HG02763 (cell line): Measurements from ENCODE around the gene RAB22A.

Experiments
- ATAC-seq: cut with Tn5 transposase; IDR thresholded peaks from one replicate; pipeline ENCODE4 v1.9.1; 2021; ENCODE audit warnings: mild to moderate bottlenecking, moderate library complexity; ENCODE audit not compliant: unreplicated experiment

Gene RAB22A

GRCh38 chr20:58384821-58385220 lies 75.3 kb downstream of the RAB22A start:
- ATAC-seq: no peak

GRCh38 chr20:58388028-58388601 lies 78.6 kb downstream of the RAB22A start:
- no peak for ATAC-seq

GRCh38 chr20:58388882-58389323 lies 79.4 kb downstream of the RAB22A start, which contains the start of gene VAPB:
Gene VAPB (plus strand): TSS chr20:58389229. CDS start chr20:58389460, 231 bp downstream.
- ATAC-seq: peak; percentile 97

GRCh38 chr20:58389324-58389967 lies 79.9 kb downstream of the RAB22A start:
- peak; percentile 20 for ATAC-seq

- ATAC-seq: no peak
Measured at GRCh38 chr20:58389968-58390658, 80.6 kb downstream of the RAB22A start.

GRCh38 chr20:58390659-58391035 lies 81.1 kb downstream of the RAB22A start:
- no peak for ATAC-seq

GRCh38 chr20:58392286-58392685 lies 82.8 kb downstream of the RAB22A start:
- ATAC-seq: no peak

GRCh38 chr20:58393299-58393698 lies 83.8 kb downstream of the RAB22A start:
- ATAC-seq: no peak

GRCh38 chr20:58394801-58395200 lies 85.3 kb downstream of the RAB22A start:
- no peak for ATAC-seq

GRCh38 chr20:58395604-58396003 lies 86.1 kb downstream of the RAB22A start:
- ATAC-seq: no peak

- ATAC-seq: no peak
Measured at GRCh38 chr20:58397429-58397828, 87.9 kb downstream of the RAB22A start.

- no peak for ATAC-seq
Measured at GRCh38 chr20:58398254-58398653, 88.7 kb downstream of the RAB22A start.

GRCh38 chr20:58399926-58400325 lies 90.4 kb downstream of the RAB22A start:
- ATAC-seq: no peak

- no peak for ATAC-seq
Measured at GRCh38 chr20:58401162-58401561, 91.6 kb downstream of the RAB22A start.

GRCh38 chr20:58402305-58402704 lies 92.8 kb downstream of the RAB22A start:
- no peak for ATAC-seq

- ATAC-seq: no peak
Measured at GRCh38 chr20:58402827-58403226, 93.3 kb downstream of the RAB22A start.

- ATAC-seq: no peak
Measured at GRCh38 chr20:58403272-58403671, 93.8 kb downstream of the RAB22A start.

GRCh38 chr20:58405504-58406291 lies 96.2 kb downstream of the RAB22A start:
- ATAC-seq: no peak

GRCh38 chr20:58406422-58407001 lies 97.0 kb downstream of the RAB22A start:
- ATAC-seq: no peak

- ATAC-seq: no peak
Measured at GRCh38 chr20:58407201-58407873, 97.8 kb downstream of the RAB22A start.
